HL-60 (cell line): ENCODE measurements around the gene KRTAP2-1.
"Not testable (repeated sequence)": the region's sequence is repeated elsewhere in the genome, so short reads cannot be mapped to it uniquely, and the experiment has no call there.

Source experiments
- DNase-seq, 2 experiments: peaks; one replicate each; pipeline ENCODE4 v3.0.0-alpha.2; 2010 to 2020; ENCODE audit warnings: low read depth in 1 of 2, low spot score in 1 of 2
- H3K27ac ChIP-seq: fragments of 250-450 bp; sonication (Bioruptor Pico); replicated peaks from 2 replicates; pipeline ENCODE4 v1.5.1; 2020; ENCODE audit warnings: mild to moderate bottlenecking, moderate library complexity
- H3K27me3 ChIP-seq: fragments of 250-450 bp; sonication (Bioruptor Pico); 2 replicates; pipeline ENCODE4 v1.5.1; 2021; ENCODE audit warnings: mild to moderate bottlenecking, moderate library complexity; ENCODE audit not compliant: insufficient read depth, poor library complexity, severe bottlenecking
- H3K4me3 ChIP-seq: replicated peaks from 2 replicates; pipeline ENCODE4 v1.5.1; 2011; ENCODE audit warnings: mild to moderate bottlenecking, control low read depth, low read length; ENCODE audit not compliant: insufficient read depth
- GABPA ChIP-seq: IDR thresholded peaks from 2 replicates; pipeline ENCODE4 v1.6.1; 2012; ENCODE audit warnings: low read depth
- POLR2AphosphoS5 ChIP-seq: IDR thresholded peaks from 2 replicates; pipeline ENCODE4 v1.6.1; 2012; ENCODE audit warnings: low read depth
- SPI1 ChIP-seq: IDR thresholded peaks from 2 replicates; pipeline ENCODE4 v1.6.1; 2012; ENCODE audit warnings: low read depth, mild to moderate bottlenecking, borderline replicate concordance
- TF ChIP-seq, protein P1 (sequence below): IDR thresholded peaks from one replicate; pipeline ENCODE4 v1.5.1; 2011; ENCODE audit warnings: low read length, control low read depth, inconsistent platforms; ENCODE audit not compliant: insufficient read depth
- TF ChIP-seq, protein P2 (sequence below): IDR thresholded peaks from 2 replicates; pipeline ENCODE4 v1.6.1; 2012; ENCODE audit warnings: low read depth; ENCODE audit not compliant: insufficient replicate concordance

The KRTAP2-1 gene

DNA sequence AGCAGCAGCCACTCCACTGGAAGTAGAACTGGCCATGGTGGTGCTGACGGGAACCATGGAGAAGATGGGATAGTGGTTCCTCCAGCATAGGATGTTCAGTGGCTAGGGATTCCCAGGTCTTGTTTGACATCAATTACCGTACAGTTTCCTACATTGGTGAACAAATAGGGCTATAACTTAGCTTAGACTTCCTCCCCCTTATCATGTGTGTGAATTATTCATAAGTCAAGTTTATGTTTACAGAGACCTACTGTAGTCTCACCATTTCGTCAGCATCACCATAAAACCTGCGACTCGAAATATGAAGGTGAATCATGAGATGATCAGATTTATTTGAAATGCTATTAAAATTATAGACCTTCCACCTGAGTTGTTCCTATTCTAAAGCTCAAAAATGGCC, 11.6 kb upstream of the KRTAP2-1 start:
- no peak for DNase-seq
- H3K27ac ChIP-seq = no peak overlapping the region
- H3K4me3 ChIP-seq = no peak overlapping the region
- TF ChIP-seq POLR2AphosphoS5 (no peak), GABPA (no peak), SPI1 (no peak)
- TF ChIP-seq, protein P1, sequence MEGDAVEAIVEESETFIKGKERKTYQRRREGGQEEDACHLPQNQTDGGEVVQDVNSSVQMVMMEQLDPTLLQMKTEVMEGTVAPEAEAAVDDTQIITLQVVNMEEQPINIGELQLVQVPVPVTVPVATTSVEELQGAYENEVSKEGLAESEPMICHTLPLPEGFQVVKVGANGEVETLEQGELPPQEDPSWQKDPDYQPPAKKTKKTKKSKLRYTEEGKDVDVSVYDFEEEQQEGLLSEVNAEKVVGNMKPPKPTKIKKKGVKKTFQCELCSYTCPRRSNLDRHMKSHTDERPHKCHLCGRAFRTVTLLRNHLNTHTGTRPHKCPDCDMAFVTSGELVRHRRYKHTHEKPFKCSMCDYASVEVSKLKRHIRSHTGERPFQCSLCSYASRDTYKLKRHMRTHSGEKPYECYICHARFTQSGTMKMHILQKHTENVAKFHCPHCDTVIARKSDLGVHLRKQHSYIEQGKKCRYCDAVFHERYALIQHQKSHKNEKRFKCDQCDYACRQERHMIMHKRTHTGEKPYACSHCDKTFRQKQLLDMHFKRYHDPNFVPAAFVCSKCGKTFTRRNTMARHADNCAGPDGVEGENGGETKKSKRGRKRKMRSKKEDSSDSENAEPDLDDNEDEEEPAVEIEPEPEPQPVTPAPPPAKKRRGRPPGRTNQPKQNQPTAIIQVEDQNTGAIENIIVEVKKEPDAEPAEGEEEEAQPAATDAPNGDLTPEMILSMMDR = no peak
- TF ChIP-seq, protein P2, sequence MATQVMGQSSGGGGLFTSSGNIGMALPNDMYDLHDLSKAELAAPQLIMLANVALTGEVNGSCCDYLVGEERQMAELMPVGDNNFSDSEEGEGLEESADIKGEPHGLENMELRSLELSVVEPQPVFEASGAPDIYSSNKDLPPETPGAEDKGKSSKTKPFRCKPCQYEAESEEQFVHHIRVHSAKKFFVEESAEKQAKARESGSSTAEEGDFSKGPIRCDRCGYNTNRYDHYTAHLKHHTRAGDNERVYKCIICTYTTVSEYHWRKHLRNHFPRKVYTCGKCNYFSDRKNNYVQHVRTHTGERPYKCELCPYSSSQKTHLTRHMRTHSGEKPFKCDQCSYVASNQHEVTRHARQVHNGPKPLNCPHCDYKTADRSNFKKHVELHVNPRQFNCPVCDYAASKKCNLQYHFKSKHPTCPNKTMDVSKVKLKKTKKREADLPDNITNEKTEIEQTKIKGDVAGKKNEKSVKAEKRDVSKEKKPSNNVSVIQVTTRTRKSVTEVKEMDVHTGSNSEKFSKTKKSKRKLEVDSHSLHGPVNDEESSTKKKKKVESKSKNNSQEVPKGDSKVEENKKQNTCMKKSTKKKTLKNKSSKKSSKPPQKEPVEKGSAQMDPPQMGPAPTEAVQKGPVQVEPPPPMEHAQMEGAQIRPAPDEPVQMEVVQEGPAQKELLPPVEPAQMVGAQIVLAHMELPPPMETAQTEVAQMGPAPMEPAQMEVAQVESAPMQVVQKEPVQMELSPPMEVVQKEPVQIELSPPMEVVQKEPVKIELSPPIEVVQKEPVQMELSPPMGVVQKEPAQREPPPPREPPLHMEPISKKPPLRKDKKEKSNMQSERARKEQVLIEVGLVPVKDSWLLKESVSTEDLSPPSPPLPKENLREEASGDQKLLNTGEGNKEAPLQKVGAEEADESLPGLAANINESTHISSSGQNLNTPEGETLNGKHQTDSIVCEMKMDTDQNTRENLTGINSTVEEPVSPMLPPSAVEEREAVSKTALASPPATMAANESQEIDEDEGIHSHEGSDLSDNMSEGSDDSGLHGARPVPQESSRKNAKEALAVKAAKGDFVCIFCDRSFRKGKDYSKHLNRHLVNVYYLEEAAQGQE = no peak
- H3K27me3 ChIP-seq = peaks cover 4% of the 10 kb centered on the region

DNA sequence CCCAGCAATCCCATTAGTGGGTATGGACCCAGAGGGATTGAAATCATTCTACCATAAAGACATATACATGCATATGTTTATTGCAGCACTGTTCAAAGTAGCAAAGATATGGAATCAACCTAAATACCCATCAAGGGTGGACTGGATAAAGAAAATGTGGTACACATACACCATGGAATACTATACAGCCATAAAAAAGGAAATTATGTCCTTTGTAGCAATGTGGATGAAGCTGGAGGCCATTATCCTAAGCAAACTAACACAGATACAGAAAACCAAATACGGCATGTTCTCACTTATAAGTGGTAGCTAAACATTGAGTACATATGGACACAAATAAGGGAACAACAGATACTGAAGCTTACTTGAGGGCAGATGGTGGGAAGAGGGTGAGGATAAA, 10.4 kb upstream of the KRTAP2-1 start:
- Histone ChIP-seq H3K27ac (no peak overlapping the region), H3K27me3 (peaks cover 2% of the 10 kb centered on the region), H3K4me3 (no peak overlapping the region)
- TF ChIP-seq GABPA (no peak), SPI1 (no peak), POLR2AphosphoS5 (no peak)
- TF ChIP-seq, protein P1 = no peak
- TF ChIP-seq, protein P2 = no peak
- no peak for DNase-seq

DNA sequence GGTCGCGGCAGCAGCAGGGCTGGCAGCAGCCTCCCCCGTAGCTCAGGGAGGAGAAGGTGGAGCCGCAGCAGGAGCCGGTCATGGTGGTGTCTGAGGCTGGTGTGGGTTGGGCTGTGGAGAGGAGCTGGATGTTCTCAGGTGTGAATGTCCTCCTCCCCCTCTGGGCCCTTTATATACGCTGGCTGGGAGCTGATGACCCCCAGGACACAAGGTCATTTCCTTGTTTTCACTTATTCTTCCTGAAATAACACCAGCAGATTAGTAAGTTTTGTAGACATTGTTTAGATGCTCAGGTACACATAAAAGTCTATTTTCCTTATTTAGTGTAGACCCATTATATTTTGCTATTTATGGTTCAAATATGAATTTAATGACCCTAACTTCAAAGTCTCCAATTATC, 8.0 kb upstream of the KRTAP2-1 start, which contains the start of gene KRTAP2-2:
KRTAP2-2 (minus strand) TSS at position 101 of the 400 bp plus-strand sequence; CDS start at position 82, 19 bp downstream.
- DNase-seq, H3K27ac ChIP-seq, H3K4me3 ChIP-seq, H3K27me3 ChIP-seq: not testable (repeated sequence)

DNA sequence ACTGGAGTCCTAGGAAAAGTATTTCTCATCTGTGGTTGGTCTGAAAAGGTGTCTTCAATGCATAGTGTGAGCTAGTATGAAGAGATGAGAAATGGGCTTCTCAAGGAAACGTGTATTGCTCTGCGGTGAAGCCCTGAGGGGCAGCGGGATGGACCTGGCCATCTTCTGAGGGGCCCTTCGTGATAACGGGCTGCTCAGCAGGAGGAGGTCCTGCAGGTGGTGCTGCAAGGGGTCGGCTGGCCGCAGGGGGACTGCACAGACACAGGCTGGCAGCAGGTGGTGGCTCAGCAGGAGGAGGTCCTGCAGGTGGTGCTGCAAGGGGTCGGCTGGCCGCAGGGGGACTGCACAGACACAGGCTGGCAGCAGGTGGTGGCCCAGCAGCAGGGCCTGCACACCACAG, 7.4 kb upstream of the KRTAP2-1 start:
- DNase-seq, H3K27me3 ChIP-seq, H3K27ac ChIP-seq, H3K4me3 ChIP-seq: not testable (repeated sequence)

DNA sequence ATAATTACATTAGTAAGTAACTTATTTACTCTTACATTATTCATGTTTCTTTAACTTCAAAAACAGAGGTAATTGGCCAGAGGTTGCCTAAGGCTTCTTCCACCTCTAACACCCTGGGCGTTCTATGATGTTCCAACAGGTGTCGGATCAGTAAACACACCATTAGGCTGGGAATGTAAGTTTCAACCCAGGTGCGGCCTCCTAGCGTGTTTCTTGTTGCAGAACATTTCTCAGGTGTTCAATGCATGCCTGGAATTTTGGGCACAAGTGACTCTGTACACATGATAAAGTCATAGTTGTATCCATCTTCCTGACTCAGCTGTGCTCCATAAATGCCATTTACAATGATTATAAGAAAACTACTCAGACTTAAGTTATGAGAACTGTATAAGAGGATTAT, 6.9 kb upstream of the KRTAP2-1 start:
- TF ChIP-seq POLR2AphosphoS5 = no peak
- no peak for TF ChIP-seq GABPA
- TF ChIP-seq, protein P1 = no peak
- TF ChIP-seq SPI1 = no peak
- TF ChIP-seq, protein P2 = no peak
- DNase-seq = no peak
- Histone ChIP-seq H3K27ac (no peak overlapping the region), H3K27me3 (no peaks in the 10 kb centered on the region), H3K4me3 (no peak overlapping the region)
